ENCODE data around the gene FAM163B. TPM values are rescaled to one million over a fixed set of nuclear protein-coding genes. Genes with fewer than 3 reads are reported as not detected.
A peak's percentile ranks its signal among the peaks of the same experiment; 100 is the strongest.

The FAM163B gene
- total and polyA plus RNA-seq, 10 donors, result 0.11 to 1.0 (median 0.52) TPM; not detected in 7

DNA sequence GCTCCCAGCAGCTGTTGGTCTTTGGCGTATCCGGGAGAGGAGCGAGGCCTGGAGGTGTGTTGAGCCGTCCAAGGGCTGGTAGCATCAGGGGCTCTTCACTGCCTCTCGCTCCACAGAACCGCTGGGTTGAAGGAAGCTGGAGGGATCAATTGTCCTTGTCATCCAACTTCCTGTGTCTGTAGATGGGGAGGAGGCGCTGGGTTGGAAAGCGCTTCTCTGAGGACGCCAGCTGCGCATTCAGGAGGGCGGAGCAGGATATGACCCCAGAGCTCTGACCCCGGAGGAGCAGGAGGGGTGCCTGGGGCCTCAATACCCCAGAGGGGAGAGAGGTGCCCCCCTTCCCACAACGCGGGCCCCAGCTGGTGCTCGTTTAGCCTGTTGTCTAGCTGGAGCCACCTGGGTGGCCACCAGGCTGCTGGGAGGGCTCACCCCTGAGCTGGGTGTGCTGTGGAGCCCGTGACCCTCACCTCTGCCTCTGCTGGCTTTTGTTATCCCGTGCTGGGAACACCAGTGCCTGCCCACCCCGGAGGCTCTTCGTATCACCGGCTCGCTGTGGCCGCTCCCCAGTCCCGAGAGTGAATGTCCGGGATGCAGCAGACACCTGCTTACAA lies 25.0 kb upstream of the FAM163B start:
- TF ChIP-seq POLR2AphosphoS5 (IDR thresholded peaks at IDR 0.05) (no peak), POLR2A (IDR thresholded peaks at IDR 0.05) (no peak)
- TF ChIP-seq, protein P1, sequence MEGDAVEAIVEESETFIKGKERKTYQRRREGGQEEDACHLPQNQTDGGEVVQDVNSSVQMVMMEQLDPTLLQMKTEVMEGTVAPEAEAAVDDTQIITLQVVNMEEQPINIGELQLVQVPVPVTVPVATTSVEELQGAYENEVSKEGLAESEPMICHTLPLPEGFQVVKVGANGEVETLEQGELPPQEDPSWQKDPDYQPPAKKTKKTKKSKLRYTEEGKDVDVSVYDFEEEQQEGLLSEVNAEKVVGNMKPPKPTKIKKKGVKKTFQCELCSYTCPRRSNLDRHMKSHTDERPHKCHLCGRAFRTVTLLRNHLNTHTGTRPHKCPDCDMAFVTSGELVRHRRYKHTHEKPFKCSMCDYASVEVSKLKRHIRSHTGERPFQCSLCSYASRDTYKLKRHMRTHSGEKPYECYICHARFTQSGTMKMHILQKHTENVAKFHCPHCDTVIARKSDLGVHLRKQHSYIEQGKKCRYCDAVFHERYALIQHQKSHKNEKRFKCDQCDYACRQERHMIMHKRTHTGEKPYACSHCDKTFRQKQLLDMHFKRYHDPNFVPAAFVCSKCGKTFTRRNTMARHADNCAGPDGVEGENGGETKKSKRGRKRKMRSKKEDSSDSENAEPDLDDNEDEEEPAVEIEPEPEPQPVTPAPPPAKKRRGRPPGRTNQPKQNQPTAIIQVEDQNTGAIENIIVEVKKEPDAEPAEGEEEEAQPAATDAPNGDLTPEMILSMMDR (IDR thresholded peaks at IDR 0.05 in 8 of 11, conservative IDR thresholded peaks at IDR 0.05 in 3 of 11), result no peak
- H3K4me3 ChIP-seq, result no peak overlapping the region
- no peaks in the 10 kb centered on the region for H3K9me3 ChIP-seq
- peaks cover 0 to 66% (median 0%) of the 10 kb centered on the region in 7 donors for H3K27me3 ChIP-seq (replicated peaks in 1 of 7)
- 37 to 58% (median 46%) methylated on average over 17 to 24 of the region's 24 CpGs for WGBS, 5 donors
- intact Hi-C loops (cut with DNase I; ENCODE audit: low total_unique reads), result no loop called here
- DNase-seq, result no peak
- H3K4me1 ChIP-seq, result peaks cover 0 to 34% (median 10%) of the 10 kb centered on the region in 6 donors
- H3K27ac ChIP-seq, result peak overlapping the region in 4 of 8 donors; percentile 8 to 54 (median 26)
- no peaks in the 10 kb centered on the region for H3K36me3 ChIP-seq

DNA sequence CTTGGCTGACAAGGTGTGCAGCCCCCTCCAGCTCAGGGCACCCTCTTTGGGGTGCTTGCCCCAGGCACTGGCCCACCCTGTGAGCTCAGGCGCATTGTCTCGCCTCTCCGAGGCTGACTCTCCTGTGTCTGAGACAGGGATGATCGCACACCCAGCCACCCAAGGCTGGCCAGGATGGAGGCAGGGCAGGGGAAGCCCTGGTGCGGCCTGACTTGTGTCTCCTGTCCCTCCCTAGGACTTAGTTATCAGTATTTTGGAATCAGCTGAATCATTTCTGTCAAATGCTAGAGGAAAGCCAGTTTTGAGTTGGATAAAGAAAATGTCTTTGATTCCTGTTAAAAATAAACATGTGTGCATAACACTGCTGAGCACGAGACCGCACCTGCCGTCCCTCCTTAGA lies 24.5 kb upstream of the FAM163B start:
- Histone ChIP-seq H3K27me3 (replicated peaks in 1 of 7) (peaks cover 0 to 66% (median 0%) of the 10 kb centered on the region in 7 donors), H3K4me1 (peaks cover 0 to 34% (median 10%) of the 10 kb centered on the region in 6 donors), H3K9me3 (no peaks in the 10 kb centered on the region), H3K36me3 (no peaks in the 10 kb centered on the region), H3K27ac (peak overlapping the region in 2 of 8 donors; percentile 29 to 54), H3K4me3 (no peak overlapping the region)
- no peak for DNase-seq
- WGBS, 5 donors, result 45 to 63% (median 55%) methylated on average over 8 of the region's 8 CpGs
- intact Hi-C loops (cut with DNase I; ENCODE audit: low total_unique reads), result no loop called here
- TF ChIP-seq, protein P1 (IDR thresholded peaks at IDR 0.05 in 8 of 11, conservative IDR thresholded peaks at IDR 0.05 in 3 of 11), result no peak
- TF ChIP-seq POLR2A (IDR thresholded peaks at IDR 0.05), result no peak
- no peak for TF ChIP-seq POLR2AphosphoS5 (IDR thresholded peaks at IDR 0.05)

DNA sequence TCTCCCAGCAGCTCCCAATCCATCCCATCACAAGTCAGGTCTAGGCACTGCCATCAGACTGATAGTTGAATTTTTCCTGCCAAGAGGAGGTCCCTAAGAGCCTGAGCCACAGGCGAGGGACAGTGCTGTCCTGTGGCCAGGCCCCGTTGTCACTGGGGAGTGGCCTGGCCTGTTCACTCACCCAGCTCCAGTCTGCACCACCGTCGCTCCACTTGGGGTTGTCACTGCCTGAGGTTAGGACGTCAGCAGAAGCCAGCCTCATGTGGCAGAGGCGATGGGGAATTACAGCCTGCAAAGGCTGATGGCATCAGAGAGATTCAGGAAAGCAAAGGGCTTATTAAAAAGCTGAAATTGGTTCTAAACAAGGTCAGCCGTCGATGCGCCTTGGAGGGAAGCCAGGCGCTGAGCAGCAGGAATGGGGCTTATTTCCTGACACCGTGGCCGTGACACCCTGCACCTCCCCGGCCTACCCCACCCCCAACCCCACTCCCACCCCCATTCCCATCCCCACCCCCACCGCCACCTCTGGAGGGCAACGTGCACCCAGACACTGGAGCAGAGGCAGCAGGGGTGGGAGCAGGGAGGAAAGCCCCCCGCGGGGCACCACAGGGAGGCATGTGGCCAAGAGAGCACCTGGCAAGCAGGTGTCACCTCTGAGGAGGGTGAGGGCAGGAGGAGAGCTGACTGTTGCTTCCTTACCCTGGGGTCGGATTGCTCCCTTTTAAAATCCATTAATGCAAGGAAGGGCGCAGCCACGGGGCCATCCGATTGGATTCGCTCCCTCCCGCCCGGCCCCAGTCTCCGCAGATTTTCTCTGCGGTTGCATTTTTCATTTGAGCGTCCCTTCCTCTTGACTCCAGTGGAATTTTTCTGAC lies 23.9 kb upstream of the FAM163B start:
- intact Hi-C loops (cut with DNase I; ENCODE audit: low total_unique reads), result no loop called here
- TF ChIP-seq, protein P1 (IDR thresholded peaks at IDR 0.05 in 8 of 11, conservative IDR thresholded peaks at IDR 0.05 in 3 of 11), result no peak
- TF ChIP-seq POLR2A (IDR thresholded peaks at IDR 0.05) (no peak), POLR2AphosphoS5 (IDR thresholded peaks at IDR 0.05) (no peak)
- 48 to 69% (median 62%) methylated on average over 22 to 27 of the region's 27 CpGs for WGBS, 5 donors
- Histone ChIP-seq H3K27me3 (replicated peaks in 1 of 7) (peaks cover 0 to 64% (median 0%) of the 10 kb centered on the region in 7 donors), H3K4me1 (peaks cover 0 to 34% (median 10%) of the 10 kb centered on the region in 6 donors), H3K9me3 (no peaks in the 10 kb centered on the region), H3K4me3 (no peak overlapping the region), H3K27ac (no peak overlapping the region), H3K36me3 (no peaks in the 10 kb centered on the region)
- DNase-seq, result no peak

DNA sequence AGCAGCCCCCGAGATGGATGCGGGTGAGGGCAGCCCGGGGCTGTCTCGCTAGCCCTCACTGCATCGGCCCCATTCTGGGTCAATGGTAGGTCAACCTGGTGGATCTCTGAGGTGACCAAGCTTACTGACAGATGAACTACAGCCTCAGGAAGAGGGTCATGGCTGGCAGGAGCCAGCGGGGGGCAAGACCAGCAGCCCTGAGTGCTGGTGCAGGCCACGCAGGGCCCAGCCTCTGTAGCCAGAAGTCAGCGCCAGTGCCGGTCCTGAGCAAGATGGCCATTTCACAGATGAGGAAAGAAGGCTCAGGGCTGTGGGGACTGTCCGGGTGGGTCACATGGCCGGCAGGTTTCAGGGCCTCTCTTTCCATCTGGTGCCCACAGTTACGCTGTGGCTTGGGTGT lies 21.9 kb upstream of the FAM163B start:
- Histone ChIP-seq H3K27me3 (replicated peaks in 1 of 7) (peaks cover 0 to 61% (median 0%) of the 10 kb centered on the region in 7 donors), H3K9me3 (peaks cover 0 to 14% (median 11%) of the 10 kb centered on the region in 8 donors), H3K4me3 (no peak overlapping the region), H3K27ac (no peak overlapping the region), H3K4me1 (peaks cover 0 to 31% (median 10%) of the 10 kb centered on the region in 6 donors), H3K36me3 (no peaks in the 10 kb centered on the region)
- no peak for TF ChIP-seq POLR2A (IDR thresholded peaks at IDR 0.05)
- TF ChIP-seq, protein P1 (IDR thresholded peaks at IDR 0.05 in 8 of 11, conservative IDR thresholded peaks at IDR 0.05 in 3 of 11), result no peak
- TF ChIP-seq POLR2AphosphoS5 (IDR thresholded peaks at IDR 0.05), result no peak
- no peak for DNase-seq
- intact Hi-C loops (cut with DNase I; ENCODE audit: low total_unique reads), result no loop called here
- WGBS, 5 donors, result 91 to 95% (median 92%) methylated on average over 9 to 12 of the region's 12 CpGs
